Left renal cortex interstitium (tissue), 4 donors: Measurements from ENCODE around the gene MYO10. TPM values are rescaled to one million over a fixed set of nuclear protein-coding genes. Genes with fewer than 3 reads are reported as not detected.
"Not testable (repeated sequence)": the region's sequence is repeated elsewhere in the genome, so short reads cannot be mapped to it uniquely, and the experiment has no call there.

ENCODE experiments used
- DNase-seq, 4 donors: peaks; one replicate each; pipeline ENCODE4 v3.0.0-alpha.2; 2013; ENCODE audit warnings: low read depth in 4 of 4, low spot score in 2 of 4, missing footprints in 1 of 4
- polyA plus RNA-seq, 4 donors: library from polyadenylated mRNA; unstranded; fragments of 120-200 nt; gene quantifications; one replicate each; pipeline ENCODE4 v1.2.1, GENCODE V29; 2013; ENCODE audit not compliant: insufficient read length in 4 of 4

The MYO10 gene
- polyA plus RNA-seq, 4 donors = 36.5 to 45.4 (median 42.2) TPM

GRCh38 chr5:16792598-16793275 lies 143.4 kb downstream of the MYO10 start:
- DNase-seq = no peak

- DNase-seq = no peak
These were observed 144.0 kb downstream of the MYO10 start for GRCh38 chr5:16791904-16792597.

GRCh38 chr5:16791036-16791705 lies 144.9 kb downstream of the MYO10 start:
- DNase-seq = peak in 2 of 4 donors; percentile 38 to 52

- no peak for DNase-seq
These were observed 147.1 kb downstream of the MYO10 start for GRCh38 chr5:16788957-16789356.

GRCh38 chr5:16787278-16787677 lies 148.8 kb downstream of the MYO10 start:
- DNase-seq = no peak

- no peak for DNase-seq
These were observed 151.0 kb downstream of the MYO10 start for GRCh38 chr5:16784843-16785791.

GRCh38 chr5:16784088-16784487 lies 152.0 kb downstream of the MYO10 start:
- DNase-seq = no peak

- no peak for DNase-seq
These were observed 154.1 kb downstream of the MYO10 start for GRCh38 chr5:16781828-16782626.

GRCh38 chr5:16780325-16780724 lies 155.8 kb downstream of the MYO10 start:
- no peak for DNase-seq

GRCh38 chr5:16777432-16777831 lies 158.7 kb downstream of the MYO10 start:
- no peak for DNase-seq

GRCh38 chr5:16776611-16777251 lies 159.4 kb downstream of the MYO10 start:
- no peak for DNase-seq

GRCh38 chr5:16774806-16775205 lies 161.3 kb downstream of the MYO10 start:
- DNase-seq = no peak

- no peak for DNase-seq
These were observed 162.1 kb downstream of the MYO10 start for GRCh38 chr5:16773991-16774390.

- DNase-seq = no peak
These were observed 163.5 kb downstream of the MYO10 start for GRCh38 chr5:16772556-16772955.

- DNase-seq = no peak
These were observed 167.9 kb downstream of the MYO10 start for GRCh38 chr5:16768184-16768583.

GRCh38 chr5:16763211-16763610 lies 172.9 kb downstream of the MYO10 start:
- no peak for DNase-seq

- DNase-seq = peak in 1 of 4 donors; percentile 63
These were observed 176.8 kb downstream of the MYO10 start for GRCh38 chr5:16759147-16759773.

GRCh38 chr5:16757989-16758501 lies 178.0 kb downstream of the MYO10 start:
- no peak for DNase-seq

GRCh38 chr5:16757577-16757976 lies 178.5 kb downstream of the MYO10 start:
- DNase-seq = not testable (repeated sequence)
